Glomerular visceral epithelial cell (primary cell): ENCODE data around the gene GPR179.

Experiments
- DNase-seq: peaks from one replicate; pipeline ENCODE4 v3.0.0-alpha.2; 2016; ENCODE audit errors: extremely low spot score

The GPR179 gene, protein sequence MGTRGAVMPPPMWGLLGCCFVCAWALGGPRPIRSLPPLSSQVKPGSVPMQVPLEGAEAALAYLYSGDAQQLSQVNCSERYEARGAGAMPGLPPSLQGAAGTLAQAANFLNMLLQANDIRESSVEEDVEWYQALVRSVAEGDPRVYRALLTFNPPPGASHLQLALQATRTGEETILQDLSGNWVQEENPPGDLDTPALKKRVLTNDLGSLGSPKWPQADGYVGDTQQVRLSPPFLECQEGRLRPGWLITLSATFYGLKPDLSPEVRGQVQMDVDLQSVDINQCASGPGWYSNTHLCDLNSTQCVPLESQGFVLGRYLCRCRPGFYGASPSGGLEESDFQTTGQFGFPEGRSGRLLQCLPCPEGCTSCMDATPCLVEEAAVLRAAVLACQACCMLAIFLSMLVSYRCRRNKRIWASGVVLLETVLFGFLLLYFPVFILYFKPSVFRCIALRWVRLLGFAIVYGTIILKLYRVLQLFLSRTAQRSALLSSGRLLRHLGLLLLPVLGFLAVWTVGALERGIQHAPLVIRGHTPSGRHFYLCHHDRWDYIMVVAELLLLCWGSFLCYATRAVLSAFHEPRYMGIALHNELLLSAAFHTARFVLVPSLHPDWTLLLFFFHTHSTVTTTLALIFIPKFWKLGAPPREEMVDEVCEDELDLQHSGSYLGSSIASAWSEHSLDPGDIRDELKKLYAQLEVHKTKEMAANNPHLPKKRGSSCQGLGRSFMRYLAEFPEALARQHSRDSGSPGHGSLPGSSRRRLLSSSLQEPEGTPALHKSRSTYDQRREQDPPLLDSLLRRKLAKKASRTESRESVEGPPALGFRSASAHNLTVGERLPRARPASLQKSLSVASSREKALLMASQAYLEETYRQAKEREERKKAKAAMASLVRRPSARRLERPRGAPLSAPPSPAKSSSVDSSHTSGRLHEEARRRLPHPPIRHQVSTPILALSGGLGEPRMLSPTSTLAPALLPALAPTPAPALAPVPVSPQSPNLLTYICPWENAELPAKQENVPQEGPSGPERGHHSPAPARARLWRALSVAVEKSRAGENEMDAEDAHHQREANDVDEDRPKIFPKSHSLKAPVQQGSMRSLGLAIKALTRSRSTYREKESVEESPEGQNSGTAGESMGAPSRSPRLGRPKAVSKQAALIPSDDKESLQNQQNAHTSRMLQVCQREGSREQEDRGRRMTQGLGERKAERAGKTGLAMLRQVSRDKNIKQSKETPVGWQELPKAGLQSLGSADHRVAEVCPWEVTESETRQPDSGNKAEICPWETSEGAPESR (N-terminal part only)

DNA sequence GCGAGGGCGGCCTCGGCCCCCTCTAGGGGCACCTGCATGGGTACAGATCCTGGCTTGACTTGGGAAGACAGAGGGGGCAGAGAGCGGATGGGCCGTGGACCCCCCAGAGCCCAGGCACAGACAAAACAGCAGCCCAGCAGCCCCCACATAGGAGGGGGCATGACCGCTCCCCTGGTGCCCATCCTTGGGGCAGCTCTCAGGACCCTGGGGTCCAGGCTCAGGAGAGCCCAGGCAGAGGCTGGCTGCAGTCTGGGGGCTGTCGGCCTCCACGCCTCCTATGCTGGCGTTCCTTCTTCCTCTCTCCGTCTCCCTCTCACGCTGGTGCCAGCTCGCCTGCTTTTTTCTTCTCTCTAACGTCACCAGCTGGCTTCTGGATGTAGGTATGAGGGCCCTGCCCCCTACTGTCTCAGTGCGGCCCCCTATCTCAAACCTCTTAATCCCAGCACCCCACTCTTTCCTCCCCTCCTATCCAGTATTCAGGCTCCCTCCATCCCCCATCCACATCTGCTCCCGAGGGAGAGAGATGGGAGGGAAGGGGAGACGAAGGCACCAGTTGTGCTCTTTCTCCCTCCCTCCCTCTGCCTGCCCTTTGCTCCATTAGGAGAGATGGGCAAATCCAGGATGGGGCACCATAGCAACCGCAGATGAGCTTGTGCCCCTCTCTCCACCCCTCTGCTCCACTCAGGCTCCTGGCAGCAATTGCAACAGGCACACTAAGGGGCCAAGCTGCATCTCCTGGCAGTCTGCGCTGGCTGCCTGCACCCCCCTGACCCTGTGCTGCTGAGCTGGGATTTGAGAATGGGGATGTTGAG lies at the start of gene GPR179:
TSS of gene GPR179 (minus strand) at position 349 of the 812 bp plus-strand sequence. CDS start at position 182, 167 bp downstream.
- no peak for DNase-seq

DNA sequence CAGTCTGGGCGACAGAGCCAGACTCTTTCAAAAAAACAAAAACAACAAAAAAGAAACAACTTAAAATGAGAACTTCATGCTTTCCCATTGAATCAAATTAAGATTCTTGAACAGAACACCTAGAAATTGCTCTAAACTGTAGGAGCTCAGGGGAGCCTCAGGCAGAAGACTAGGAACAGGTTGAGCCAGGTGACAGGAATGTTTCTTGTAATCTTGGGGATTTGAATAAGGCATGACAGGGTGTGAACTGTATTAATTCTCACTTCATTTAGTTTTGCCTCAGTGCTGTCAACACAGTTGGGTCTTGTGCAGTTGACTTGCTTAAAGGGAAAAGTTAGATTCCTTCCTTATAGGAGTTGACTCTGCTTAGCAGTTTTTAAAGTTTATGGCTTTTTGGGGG lies 35.7 kb upstream of the GPR179 start:
- DNase-seq = no peak

DNA sequence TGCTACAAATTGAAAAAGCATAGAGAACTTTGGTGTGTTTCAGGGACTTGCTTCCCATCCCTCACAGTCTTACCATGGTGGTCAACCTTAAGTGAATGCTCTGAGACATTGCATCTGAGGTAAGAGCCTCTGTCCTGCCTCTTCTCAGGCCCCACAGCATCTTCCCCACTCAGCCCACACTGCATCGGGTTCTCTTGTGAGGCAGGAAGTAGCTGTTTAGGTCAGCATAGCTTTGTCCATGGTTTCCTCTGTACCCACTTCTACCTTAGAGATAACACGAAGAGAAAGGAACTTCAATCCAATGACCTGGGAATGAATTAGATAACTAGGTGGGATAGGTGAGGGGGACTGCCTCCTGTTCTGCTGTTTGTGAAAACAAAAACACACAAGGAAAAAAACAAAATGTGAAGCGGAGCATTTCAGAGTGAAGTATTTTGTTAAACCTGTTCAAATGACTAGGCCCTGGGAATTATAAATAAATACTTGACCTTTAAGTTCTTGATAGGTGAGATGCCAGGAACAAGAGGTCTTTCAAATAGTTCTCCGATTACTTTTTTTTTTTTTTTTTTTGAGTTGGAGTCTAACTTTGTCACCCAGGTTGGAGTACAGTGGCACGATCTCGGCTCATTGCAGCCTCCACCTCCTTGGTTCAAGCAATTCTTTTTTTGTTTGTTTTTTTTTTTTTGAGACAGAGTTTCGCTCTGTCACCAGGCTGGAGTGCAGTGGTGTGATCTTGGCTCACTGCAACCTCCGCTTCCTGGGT lies 25.5 kb upstream of the GPR179 start:
- no peak for DNase-seq

DNA sequence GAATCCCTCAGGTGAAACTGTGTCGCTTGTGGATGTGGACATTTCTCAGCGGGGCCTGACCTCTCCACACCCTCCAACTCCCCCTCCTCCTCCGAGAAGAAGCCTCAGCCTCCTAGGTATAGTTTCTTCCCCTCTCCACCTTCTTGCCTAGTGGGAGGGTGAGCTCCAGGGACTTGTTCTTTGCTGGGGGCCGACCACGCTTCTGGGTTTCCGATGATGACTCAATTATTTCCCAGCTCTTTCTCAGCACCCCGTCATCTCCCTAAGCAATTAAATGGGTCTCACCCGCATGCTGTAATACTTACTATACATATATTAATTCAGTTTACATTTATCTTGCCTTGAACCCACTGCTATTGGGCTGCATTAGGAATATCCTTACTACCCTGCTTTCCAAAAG lies 21.0 kb upstream of the GPR179 start:
- no peak for DNase-seq

DNA sequence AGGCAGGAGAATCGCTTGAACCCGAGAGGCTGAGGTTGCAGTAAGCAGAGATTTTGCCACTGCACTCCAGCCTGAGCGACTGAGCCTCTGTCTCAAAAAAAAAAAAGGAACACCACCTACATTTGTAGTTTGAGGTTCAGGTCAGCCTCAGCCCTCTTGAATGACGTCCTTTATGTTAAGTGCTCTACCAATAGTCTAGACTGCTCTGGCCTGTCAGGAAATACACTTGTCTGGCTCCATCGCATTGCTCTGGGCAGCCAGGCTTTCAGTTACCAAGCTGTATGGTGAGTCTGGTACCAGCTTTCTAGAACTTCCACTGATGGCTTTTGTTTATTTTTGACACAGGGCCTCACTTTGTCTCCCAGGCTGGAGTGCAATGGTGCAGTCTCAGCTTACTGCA lies 19.3 kb upstream of the GPR179 start:
- no peak for DNase-seq

DNA sequence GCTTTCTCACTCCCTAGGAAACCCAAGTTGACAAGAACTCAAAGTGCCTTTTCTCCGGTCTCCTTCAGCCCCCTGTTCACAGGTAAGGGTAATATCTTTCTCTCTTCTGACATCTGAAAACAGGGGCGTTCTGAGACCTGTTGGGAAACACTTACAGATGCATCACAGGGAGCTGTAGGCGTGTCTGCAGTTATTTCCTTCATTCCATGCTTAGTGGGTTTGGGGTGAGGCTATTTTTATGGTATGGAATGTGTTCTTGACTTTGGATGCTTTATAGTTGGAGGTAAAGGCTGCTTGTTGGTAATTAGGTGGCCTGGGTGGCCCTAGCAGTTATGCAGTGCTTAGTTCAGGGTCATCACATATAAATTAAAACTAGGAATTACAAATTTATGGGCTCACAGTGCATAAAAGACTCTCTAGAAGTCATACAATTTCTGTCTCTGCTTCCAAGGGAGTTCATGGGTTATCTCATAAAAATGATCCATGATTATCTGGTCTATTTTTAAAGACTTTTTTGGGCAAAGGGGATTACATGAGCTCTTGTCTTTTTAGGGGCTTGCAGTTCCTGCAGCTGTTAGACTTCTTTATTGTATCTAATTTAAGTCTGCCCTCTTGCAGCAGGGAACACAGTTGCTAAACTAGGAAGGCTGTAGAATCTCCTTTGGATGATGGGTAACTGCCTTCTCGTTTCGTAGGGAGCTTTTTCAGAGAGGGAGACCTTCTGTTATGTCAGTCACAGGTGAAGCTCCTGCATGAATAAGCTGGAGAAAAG lies 18.1 kb upstream of the GPR179 start:
- no peak for DNase-seq

DNA sequence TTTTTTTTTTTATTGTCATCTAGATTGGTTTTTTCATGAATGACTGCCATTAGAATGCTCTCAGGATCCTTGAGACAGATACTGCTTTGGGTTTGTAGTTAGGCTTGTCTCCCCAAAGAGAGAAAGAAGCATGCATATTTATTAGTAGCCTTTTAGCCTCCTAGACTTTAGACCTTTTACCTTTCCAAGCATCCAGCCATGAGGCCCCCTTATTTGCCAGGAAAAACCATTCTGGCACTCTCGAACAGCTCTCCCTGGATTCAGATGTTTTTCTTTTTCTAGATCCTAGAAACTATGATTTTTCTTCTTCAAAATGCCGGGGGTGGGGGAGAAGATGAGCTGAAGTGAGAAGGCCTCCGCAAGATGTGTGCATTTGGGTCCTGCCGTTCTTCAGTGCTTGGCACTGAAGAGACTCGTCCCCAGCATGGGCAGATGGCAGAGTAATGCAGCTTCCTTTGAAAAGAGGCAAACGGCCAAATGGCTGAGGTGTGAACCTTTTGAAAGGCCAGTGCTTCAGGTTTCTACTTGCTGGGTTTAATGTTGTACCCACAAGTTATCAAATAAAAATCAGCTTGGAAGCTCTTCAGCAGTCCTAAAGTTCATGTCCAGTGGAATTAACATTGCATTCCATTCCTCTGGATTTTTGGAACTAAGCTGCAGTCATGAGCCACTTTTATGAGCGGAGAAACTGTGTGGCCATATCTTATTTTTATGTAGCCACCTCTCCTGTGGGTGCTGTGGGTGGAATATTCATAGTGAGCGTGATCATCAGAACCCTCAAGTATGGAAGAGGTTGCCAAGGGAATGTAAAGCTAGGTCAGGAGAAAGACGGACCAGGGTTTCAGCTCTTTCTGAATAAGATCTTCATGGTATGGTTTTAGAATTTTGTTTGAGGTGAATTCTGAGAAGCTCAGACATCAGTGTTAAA lies 15.1 kb upstream of the GPR179 start:
- no peak for DNase-seq

DNA sequence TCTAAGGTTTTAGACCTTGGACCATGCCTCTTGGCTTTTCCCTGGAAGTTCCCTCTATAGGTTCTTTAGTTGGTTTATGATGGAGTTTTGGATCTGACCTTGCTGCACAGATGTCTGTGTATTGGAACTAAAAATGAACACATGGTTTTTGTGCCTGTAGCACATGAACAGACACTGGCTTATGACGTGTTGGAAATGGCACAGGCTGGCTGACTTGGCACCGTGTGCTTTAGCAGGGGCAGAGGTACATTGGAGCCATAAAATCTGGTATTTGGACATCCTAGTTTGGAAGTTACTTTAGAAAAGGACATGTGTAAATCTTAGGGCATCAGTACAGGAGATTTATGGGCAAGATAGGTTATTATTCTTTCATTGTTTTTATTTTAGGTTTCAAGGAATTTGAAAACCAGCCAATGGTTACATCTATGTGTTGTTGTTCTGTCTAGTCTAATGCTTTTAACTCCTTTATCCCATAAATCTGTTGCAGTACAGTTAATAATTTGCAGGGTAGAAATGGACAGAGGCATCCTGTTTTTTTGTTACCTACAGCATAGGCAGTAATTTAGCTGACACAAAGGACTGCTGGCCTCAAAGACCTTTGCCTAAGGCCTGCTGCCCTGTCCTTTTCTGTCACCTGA lies 13.8 kb upstream of the GPR179 start:
- DNase-seq = no peak

DNA sequence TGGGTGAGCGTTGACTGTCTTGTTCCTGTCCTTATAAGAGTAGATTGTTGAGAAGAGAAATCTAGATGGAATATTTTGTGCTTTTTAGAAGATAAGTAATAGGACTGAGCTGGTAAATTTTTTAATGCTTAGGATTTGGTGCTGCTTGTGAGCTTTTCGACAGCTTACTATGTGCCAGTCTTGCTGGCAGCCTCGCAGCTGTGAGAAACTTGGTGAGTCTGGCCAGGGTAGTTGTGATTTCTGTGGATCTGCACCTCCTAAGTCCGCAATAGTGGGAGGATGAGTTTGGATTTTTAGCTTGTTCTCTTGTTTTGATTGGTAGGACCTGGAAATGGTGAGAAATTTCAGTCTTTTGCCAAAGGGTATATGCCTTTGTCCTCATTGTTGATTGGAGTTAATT lies 11.5 kb upstream of the GPR179 start:
- DNase-seq = no peak

DNA sequence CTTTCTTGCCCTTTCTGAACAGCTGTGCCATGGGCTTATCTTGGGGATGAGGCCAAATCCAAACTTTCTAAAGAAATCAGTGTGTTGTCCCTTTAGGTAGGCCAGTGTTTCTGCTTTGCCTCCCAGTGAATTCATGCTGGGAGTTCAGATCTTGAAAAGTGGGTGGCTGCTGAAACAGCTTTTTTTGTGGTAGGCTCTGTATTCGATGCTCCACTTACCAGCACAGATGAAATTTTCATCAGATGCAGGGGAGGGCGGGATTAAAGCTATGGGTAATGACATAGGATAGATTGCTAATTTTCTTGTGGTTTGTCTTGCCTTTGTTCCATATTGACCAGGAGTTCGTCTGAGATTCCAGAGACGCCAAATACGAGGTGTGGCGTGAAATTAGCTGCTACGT lies 10.7 kb upstream of the GPR179 start:
- DNase-seq = no peak

DNA sequence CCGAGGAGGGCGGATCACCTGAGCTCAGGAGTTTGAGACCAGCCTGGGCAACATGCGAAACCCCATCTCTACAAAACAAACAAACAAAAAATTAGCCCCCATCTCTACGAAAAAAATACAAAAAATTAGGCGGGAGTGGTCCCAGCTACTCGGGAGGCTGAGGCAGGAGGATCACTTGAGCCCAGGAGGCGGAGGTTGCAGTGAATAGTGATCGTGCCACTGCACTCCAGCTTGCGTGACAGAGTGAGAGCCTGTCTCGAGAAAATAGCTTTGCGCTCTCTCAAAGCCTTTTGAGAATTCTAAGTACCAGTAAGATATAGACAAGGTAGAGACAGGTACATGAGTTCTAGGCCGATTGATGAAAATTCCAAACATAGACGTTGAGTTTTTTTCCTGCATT lies 9.9 kb upstream of the GPR179 start:
- no peak for DNase-seq

DNA sequence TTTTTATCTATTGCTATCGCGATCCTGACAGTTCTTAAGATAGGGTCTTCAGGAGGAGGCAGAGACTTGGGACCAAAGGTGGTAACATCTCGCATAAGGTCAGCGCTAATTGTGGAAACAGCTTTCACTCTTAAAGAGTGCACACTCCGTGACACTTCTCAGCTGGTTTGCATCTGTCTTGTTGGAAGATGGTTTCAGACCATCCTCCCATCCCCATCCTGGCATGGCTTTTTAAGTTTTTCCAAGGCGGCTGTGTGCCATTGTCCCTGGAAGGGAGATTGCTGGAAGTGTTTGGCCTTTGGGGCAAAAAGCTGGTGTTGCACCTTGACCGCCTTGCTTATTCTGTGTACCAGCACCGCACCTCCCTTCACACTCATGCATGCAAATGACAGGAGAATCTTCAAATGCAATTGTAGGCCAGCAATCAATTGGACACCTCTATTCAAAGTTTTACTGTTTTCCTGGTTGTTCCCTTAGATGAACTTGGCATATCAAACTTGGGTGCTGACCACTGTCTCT lies 9.4 kb upstream of the GPR179 start:
- no peak for DNase-seq

DNA sequence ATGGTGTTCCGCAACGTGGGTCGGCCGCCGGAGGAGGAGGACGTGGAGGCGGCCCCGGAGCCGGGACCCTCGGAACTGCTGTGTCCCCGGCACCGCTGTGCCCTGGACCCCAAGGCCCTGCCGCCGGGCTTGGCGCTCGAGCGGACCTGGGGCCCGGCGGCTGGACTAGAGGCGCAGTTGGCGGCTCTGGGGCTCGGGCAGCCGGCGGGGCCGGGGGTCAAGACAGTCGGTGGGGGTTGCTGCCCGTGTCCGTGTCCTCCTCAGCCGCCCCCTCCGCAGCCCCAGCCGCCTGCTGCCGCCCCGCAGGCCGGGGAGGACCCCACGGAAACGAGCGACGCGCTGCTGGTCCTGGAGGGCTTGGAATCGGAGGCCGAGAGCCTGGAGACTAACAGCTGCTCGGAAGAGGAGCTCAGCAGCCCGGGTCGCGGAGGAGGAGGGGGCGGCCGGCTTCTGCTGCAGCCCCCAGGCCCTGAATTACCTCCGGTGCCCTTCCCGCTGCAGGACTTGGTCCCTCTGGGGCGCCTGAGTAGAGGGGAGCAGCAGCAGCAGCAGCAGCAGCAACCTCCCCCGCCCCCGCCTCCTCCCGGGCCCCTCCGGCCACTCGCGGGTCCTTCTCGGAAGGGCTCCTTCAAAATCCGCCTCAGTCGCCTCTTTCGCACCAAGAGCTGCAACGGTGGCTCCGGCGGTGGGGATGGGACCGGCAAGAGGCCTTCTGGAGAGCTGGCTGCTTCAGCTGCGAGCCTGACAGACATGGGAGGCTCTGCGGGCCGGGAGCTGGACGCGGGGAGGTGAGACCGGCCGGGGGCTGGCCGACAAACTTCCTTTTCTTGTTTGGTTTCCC lies 8.7 kb upstream of the GPR179 start:
- DNase-seq = peak; percentile 21

DNA sequence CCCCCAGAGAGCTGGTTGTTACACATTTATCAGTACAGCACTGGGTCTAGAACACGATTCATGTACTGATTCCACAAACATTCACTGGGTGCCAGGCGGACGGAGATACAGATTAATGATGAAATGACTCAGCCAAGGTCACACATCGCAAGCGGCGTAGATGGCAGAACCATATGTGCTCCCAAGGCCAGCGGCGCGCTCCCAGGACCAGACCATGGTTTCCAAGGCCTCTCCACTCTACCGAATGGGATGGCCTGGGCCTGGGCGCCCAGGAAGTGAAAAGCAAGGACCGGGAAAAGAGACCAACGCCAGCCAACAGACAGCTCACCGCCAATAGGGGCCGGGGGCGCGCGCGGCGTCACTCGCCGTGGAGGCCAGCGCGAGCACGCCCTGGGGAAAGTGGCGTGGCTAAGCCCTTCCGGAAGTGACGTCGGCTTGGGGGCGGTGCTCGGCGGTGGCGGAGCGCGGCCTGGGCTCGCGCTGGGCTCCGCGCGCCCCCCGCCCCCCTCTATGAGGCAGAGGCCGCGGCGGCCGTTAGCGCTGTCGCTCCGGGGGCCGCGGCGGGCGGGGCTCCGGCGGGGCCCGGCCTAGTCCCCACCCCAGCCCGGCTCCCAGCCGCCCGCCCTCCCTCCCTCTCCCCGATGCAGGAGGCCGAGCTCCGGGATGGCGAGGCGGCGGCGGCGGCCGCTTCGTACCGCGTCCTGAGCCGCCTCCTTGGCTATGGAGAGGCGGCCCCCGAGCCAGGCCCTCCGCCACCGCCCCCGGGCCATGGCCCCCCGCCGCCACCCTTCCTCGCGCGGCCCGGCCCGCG lies 7.9 kb upstream of the GPR179 start, which contains the start of gene SOCS7:
TSS of gene SOCS7 (plus strand) at position 433 of the 811 bp plus-strand sequence. CDS start at position 642, 209 bp downstream.
- peak; percentile 91 for DNase-seq

DNA sequence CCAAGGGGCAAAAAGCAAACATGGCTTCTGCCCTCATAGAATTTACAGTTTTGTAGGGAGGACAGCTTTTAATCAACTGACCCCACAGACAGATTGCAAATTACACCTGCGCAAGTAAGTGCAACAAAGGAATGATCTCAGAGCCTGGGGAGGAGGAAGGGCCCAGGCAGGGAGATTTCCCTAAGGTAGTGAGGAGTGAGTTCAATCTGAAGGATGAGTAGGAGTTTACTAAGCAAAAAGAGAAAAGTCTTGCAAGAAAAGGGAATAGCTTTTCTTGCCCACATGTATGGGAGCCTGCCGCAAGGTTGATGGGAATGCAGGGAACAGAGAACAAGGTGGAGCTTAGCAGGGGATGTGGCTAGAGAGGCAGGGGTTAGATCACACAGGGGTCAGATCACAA lies 6.3 kb upstream of the GPR179 start:
- no peak for DNase-seq
